ENCODE data around the gene COG5. TPM values are rescaled to one million over a fixed set of nuclear protein-coding genes. Genes with fewer than 3 reads are reported as not detected.

Gene COG5
- total and polyA plus RNA-seq, 12 donors = 4.4 to 43.8 (median 32.8) TPM

- Histone ChIP-seq H3K4me3 (no peak overlapping the region), H3K36me3 (replicated peaks in 1 of 2) (no peaks in the 10 kb centered on the region), H3K27me3 (no peaks in the 10 kb centered on the region), H3K4me1 (replicated peaks in 1 of 2) (peaks cover 0 to 7% of the 10 kb centered on the region in 2 donors), H3K27ac (peak overlapping the region in 2 of 5 donors; percentile 24 to 32), H3K9me3 (replicated peaks in 1 of 3) (no peaks in the 10 kb centered on the region)
- intact Hi-C loops (cut with DNase I) = no loop called here
- peak in 1 of 7 donors; percentile 19 for DNase-seq
- no peak for TF ChIP-seq POLR2A (IDR thresholded peaks at IDR 0.05)
- TF ChIP-seq CTCF (IDR thresholded peaks at IDR 0.05) = no peak
- 70 to 81% (median 74%) methylated on average over 4 of the region's 4 CpGs for WGBS, 4 donors
These were observed 276.7 kb downstream of the COG5 start for GRCh38 chr7:107286751-107287621.

GRCh38 chr7:107284911-107285479 is 278.7 kb downstream of the COG5 start:
- no peak for DNase-seq
- Histone ChIP-seq H3K4me1 (replicated peaks in 1 of 2) (peaks cover 0 to 7% of the 10 kb centered on the region in 2 donors), H3K27ac (no peak overlapping the region), H3K36me3 (replicated peaks in 1 of 2) (no peaks in the 10 kb centered on the region), H3K9me3 (replicated peaks in 1 of 3) (no peaks in the 10 kb centered on the region), H3K27me3 (no peaks in the 10 kb centered on the region), H3K4me3 (no peak overlapping the region)
- 81 to 93% (median 87%) methylated on average over 4 of the region's 4 CpGs for WGBS, 4 donors
- intact Hi-C loops (cut with DNase I) = no loop called here
- TF ChIP-seq POLR2A (IDR thresholded peaks at IDR 0.05) = no peak
- TF ChIP-seq CTCF (IDR thresholded peaks at IDR 0.05) = no peak

GRCh38 chr7:107277331-107277730 is 286.4 kb downstream of the COG5 start:
- Histone ChIP-seq H3K9me3 (replicated peaks in 1 of 3) (no peaks in the 10 kb centered on the region), H3K4me1 (replicated peaks in 1 of 2) (no peaks in the 10 kb centered on the region), H3K27ac (no peak overlapping the region), H3K27me3 (no peaks in the 10 kb centered on the region), H3K36me3 (replicated peaks in 1 of 2) (no peaks in the 10 kb centered on the region), H3K4me3 (no peak overlapping the region)
- no peak for DNase-seq
- TF ChIP-seq POLR2A (IDR thresholded peaks at IDR 0.05) = no peak
- no peak for TF ChIP-seq CTCF (IDR thresholded peaks at IDR 0.05)
- intact Hi-C loops (cut with DNase I) = no loop called here
- WGBS, 4 donors = 78 to 88% (median 84%) methylated on average over 2 of the region's 2 CpGs

GRCh38 chr7:107276220-107276827 is 287.4 kb downstream of the COG5 start:
- no peaks in the 10 kb centered on the region for H3K36me3 ChIP-seq (replicated peaks in 1 of 2)
- no peaks in the 10 kb centered on the region for H3K9me3 ChIP-seq (replicated peaks in 1 of 3)
- DNase-seq = no peak
- no peaks in the 10 kb centered on the region for H3K27me3 ChIP-seq
- TF ChIP-seq POLR2A (IDR thresholded peaks at IDR 0.05) = no peak
- TF ChIP-seq CTCF (IDR thresholded peaks at IDR 0.05) = no peak
- no peaks in the 10 kb centered on the region for H3K4me1 ChIP-seq (replicated peaks in 1 of 2)
- 96 to 99% (median 97%) methylated on average over 4 of the region's 4 CpGs for WGBS, 4 donors
- intact Hi-C loops (cut with DNase I) = no loop called here
- no peak overlapping the region for H3K27ac ChIP-seq
- H3K4me3 ChIP-seq = no peak overlapping the region

Data from adrenal gland (tissue), 12 donors.